ENCODE data around the gene PCSK1.

The PCSK1 gene

DNA sequence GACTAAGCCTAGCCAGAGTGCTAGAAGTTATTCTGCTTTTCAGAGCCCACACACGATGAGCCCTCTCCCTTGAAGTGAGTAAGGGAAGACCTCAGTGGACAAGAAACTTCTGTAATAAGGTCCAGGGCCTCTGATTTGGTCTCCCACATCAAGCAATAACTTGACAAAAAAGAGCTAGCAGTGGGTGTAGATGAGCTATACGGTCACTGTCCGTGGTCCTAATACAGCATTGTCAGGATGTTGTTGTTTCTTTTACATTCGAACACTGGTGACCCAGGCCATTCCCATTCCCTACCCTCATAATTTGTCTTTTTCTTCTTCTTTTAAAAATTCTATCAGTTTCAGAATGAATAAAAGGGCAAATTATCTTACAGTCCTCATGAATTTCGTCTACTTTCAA is 5.2 kb downstream of the PCSK1 start:
- peak; percentile 56 for DNase-seq (ENCODE audit: low read depth)
- TF ChIP-seq, protein P1, sequence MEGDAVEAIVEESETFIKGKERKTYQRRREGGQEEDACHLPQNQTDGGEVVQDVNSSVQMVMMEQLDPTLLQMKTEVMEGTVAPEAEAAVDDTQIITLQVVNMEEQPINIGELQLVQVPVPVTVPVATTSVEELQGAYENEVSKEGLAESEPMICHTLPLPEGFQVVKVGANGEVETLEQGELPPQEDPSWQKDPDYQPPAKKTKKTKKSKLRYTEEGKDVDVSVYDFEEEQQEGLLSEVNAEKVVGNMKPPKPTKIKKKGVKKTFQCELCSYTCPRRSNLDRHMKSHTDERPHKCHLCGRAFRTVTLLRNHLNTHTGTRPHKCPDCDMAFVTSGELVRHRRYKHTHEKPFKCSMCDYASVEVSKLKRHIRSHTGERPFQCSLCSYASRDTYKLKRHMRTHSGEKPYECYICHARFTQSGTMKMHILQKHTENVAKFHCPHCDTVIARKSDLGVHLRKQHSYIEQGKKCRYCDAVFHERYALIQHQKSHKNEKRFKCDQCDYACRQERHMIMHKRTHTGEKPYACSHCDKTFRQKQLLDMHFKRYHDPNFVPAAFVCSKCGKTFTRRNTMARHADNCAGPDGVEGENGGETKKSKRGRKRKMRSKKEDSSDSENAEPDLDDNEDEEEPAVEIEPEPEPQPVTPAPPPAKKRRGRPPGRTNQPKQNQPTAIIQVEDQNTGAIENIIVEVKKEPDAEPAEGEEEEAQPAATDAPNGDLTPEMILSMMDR (IDR thresholded peaks at IDR 0.05; ENCODE audit: low read length, missing control alignments) = no peak
- H3K4me3 ChIP-seq (replicated peaks; ENCODE audit: low read depth, low read length) = no peak overlapping the region

DNA sequence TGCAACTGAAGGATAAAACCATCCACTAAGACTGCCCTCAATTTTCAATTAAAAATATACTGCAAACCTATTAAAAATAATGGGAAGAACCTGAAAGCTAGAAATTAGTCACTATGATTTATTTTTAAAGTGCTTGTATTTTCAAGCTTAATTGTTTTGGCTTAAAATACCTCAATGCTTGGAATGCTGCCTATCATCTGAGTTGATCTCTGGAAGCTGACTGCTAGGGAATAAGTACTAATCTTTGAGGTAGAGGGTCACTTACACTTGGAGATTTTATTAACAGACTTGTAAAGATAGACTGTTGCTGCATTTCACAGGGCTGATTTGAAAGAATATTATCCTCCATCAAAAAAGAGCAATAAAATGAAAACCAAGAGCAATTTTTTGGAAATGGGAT is 6.2 kb downstream of the PCSK1 start:
- DNase-seq (ENCODE audit: low read depth) = no peak
- no peak overlapping the region for H3K4me3 ChIP-seq (replicated peaks; ENCODE audit: low read depth, low read length)
- TF ChIP-seq, protein P1 (IDR thresholded peaks at IDR 0.05; ENCODE audit: low read length, missing control alignments) = no peak

DNA sequence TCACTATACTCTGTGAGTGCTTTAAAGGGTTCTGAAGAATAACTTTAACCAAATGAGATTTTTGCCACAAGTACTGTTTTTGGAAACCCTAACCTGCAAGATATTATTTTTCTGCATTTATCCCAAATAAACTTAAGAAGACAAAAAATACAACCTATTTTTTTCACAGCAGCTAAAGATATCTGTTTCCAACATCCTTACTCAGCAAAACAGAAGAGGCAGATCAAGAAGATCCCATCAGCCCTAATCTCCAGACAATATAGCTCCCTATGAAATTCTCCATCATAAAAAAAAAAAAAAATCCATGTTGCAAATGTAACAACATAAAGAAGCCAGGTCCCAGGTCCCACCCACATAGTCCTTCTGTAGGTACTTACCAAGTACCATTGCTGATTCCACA is 7.6 kb downstream of the PCSK1 start:
- TF ChIP-seq, protein P1 (IDR thresholded peaks at IDR 0.05; ENCODE audit: low read length, missing control alignments) = no peak
- H3K4me3 ChIP-seq (replicated peaks; ENCODE audit: low read depth, low read length) = no peak overlapping the region
- DNase-seq (ENCODE audit: low read depth) = no peak

DNA sequence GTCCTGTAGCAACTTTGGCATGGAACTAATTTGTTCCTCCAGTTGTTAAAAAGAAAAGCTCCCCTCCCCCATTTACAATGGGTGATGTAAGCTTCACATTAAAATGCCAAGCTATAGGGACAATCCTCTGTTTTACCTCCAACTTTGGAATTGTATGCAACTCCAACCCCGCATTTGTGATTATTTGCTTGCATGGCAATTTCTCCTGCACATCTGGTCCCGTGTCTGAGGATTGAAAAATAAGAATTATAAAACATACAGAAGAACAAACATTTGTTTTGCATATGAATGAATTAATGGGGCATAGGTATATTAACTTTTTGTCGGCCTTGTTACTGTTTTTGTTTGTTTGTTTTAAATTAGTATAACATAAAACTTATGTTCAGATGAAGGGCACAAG is 17.2 kb downstream of the PCSK1 start:
- TF ChIP-seq, protein P1 (IDR thresholded peaks at IDR 0.05; ENCODE audit: low read length, missing control alignments) = no peak
- no peak for DNase-seq (ENCODE audit: low read depth)
- H3K4me3 ChIP-seq (replicated peaks; ENCODE audit: low read depth, low read length) = no peak overlapping the region

DNA sequence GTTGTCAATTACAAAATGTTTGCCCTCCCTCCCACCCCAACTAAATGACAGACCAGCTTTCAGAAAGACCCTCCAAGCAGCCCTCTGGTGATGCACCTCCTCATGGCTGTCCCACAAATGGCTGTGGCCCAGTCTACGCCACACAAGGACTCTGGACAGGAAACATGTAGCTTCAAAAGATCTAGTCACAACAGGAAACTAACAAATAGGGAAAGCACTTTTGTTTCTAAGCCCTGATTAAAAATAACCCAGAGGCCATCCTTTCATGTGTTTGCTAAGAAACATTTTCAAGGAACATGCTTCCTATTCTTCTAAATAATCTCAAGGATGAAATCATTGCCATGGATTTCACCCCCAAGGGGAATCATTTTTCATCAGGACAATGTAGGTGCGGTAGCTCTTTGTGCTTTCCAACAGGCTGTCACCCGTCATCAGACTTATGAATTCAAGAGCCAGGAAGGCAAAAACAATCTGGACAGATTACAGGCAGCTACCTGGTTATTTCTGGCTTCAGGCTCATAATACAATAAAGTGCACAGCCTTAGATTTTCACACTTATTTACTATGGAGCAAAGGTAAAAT is 20.1 kb downstream of the PCSK1 start:
- H3K4me3 ChIP-seq (replicated peaks; ENCODE audit: low read depth, low read length) = no peak overlapping the region
- peak; percentile 29 for DNase-seq (ENCODE audit: low read depth)
- TF ChIP-seq, protein P1 (IDR thresholded peaks at IDR 0.05; ENCODE audit: low read length, missing control alignments) = no peak

DNA sequence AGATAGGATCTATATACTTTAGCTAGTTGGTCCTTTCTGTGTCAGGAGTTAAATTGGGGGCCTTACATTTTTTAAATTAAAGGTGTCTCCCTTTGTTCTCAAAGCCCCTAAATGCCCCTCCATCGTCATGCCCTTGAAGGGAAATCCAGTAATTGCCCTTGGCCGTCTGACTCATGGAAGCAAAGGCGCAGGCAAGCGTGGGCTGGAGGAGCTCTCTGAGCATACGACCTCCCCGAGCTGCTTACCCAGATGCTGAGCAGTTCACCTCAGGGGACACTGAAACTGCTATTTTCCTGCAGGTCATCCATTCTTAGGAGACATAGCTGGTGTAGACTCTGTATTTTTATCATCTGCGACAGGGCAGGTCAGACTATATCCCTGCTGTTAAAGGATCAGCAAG is 23.0 kb downstream of the PCSK1 start:
- H3K4me3 ChIP-seq (replicated peaks; ENCODE audit: low read depth, low read length) = no peak overlapping the region
- DNase-seq (ENCODE audit: low read depth) = no peak
- TF ChIP-seq, protein P1 (IDR thresholded peaks at IDR 0.05; ENCODE audit: low read length, missing control alignments) = no peak

DNA sequence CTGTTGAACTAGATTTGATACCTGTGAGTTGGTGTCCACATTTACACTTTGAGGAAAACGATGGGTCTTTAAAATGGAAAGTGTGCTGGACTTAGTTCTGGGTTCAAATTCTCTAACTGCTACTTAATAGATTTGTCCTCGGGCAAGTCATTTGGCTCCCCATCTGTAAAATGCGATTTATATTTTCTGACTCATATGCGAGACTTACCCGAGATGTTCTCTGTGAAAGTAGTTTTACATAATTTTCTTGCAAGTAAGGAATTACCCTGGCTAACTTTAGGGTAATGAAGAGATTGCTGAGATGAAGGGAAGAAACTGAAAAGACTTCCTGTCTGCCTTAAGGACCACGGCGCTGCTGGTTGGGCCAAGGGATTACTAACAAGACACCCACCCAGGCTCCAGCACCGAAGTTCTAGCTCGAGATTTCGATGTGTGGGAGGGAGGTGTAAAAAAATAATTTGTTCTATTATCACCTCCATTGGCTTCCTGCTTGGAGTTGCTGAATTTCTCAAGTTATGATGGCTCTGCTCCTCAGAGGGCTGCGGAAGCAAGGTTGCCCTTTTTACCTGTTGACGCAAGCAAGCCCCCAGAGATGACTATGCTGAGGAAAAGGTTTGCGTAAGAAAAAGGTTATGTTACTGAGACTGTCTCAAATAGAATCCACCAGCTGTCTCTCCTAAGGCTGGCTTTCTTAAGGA is 24.1 kb downstream of the PCSK1 start:
- no peak overlapping the region for H3K4me3 ChIP-seq (replicated peaks; ENCODE audit: low read depth, low read length)
- DNase-seq (ENCODE audit: low read depth) = peak; percentile 41
- TF ChIP-seq, protein P1 (IDR thresholded peaks at IDR 0.05; ENCODE audit: low read length, missing control alignments) = no peak

All from fibroblast of pulmonary artery (primary cell).